ENCODE measurements around the gene JUP.
"Not testable (repeated sequence)": the region's sequence is repeated elsewhere in the genome, so short reads cannot be mapped to it uniquely, and the experiment has no call there.

JUP gene

DNA sequence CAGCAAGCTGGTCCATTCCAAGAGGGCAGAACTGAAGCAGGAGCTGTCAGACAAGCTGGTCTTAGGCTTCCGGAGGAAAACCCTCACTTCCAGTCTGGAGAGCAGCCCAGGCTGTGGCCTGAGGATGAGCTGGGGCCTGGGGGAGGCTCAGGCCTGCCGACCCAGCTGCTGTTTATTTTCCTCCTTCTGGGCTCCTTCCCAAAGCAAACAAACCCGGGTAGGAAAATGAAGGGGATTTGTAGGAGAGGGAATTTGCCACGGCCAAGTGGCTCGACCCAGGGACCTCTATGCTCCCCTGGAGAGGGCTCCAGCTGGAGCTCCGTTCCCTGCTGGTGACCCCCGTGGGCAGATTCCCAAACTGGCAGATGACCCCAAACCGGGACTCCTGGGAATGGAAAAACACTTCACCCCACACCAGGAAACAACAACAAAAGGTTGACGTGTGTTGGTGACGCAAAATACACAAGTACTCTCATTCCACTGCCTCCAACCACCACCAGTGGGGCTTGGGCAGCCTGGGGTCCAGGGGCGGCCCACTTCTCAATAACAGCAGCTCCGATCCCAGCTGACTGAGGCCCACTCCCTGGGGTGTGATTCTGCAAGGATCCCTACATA is 8.8 kb downstream of the JUP start:
- no peak for DNase-seq

DNA sequence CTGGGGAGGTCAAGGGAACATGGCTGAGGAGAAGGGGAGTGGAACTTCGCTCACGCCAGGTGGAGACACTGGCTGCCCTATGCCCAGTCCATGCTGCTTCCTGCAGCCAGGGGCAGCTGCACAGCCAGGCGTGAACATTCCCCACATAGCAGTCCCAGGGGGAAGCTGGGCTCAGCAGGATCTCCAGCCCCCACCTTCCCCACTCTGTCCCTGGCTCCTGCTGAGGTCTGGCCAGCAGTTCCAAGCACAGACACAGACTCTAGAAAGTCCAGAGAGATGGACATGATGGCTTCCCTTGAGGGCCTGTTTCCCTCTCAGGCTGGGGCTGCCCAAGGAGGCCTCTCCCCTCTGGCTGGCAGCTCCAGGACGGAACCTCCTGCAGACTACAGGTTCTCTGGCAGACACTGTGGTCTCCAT is 9.3 kb downstream of the JUP start:
- DNase-seq = no peak

DNA sequence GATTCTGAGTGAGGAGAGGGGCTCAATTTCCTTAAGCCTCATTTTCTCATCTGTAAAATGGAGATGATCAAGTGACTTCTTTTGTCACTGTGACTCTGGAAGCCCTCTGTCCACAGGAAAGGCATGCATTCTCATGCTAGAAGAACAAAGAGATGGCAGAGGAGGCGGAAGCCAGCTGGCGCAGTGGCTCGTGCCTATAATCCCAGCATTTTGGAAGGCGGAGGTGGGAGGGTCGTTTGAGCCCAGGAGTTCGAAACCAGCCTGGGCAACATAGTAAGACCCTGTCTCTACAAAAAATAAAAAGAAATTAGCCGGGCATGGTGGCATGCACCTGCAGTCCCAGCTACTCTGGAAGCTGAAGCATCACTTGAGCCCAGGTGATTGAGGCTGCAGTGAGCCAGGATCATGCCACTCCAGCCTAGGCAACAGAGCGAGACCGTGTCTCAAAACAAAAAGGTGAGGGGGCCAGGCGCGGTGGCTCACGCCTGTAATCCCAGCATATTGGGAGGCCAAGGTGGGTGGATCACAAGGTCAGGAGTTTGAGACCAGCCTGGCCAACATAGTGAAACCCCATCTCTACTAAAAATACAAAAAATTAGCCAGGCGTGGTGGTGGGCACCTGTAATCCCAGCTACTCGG is 10.1 kb downstream of the JUP start:
- not testable (repeated sequence) for DNase-seq

DNA sequence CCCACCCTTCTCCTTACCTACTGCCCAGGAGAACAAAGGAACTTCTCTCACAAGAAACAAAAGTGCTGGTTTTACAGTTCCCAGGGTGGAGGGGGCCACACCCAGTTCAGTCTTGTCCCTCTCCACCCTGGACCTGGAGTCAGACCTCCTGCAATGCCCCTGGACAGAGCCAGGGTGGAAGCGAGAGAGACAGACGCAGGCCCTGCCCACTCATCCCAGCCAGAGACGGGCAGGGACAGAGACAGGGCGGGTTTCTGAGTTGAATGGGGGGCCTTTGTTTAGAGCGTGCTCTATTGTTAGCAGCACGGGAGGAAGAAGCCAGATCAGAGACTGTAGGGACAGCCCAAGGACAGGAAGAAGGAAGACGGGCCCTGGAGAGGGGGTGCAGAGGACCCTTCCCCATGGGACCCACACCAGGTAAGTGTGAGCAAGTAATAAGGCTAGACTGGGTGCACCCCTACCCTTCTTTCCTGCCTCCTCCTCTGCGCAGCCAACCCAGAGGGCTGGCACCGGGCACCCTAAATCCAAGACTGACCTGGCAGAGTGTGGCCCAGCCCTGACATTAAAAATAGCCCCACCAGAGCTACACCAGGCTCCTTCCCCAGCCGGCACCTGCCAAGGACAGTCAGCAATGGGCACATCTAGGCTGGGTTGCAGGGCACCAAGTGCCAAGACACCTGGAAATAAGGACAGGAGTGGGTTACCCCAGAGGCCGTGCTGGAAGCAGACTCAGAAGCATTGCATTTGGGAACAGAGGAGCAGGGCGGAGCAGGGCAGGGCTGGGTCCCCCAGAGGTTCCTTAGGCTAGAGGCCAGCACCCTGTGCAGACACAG is 10.9 kb downstream of the JUP start:
- DNase-seq = no peak

DNA sequence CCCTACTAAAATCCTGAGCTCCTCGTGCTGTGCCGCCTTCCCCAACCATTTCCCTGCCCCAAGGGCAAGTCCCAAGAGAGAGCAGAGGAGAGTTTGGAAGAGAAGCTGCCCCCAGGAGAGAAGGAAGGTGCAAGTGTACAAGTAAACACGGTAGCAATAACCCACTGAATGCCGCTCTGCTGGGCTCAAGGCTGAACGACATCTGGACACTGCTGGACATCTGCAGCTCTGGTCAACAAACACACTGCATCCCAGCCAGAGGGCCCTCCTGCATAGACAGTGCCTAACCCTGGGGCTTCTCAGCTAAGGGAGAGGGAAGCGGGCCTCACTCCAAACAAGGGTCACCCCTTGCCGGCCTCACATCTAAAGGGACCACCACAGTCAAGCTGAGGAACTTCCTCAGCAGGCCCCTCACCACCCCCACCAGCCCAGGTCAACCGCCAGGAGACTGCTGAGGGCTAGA is 12.7 kb downstream of the JUP start:
- no peak for DNase-seq

DNA sequence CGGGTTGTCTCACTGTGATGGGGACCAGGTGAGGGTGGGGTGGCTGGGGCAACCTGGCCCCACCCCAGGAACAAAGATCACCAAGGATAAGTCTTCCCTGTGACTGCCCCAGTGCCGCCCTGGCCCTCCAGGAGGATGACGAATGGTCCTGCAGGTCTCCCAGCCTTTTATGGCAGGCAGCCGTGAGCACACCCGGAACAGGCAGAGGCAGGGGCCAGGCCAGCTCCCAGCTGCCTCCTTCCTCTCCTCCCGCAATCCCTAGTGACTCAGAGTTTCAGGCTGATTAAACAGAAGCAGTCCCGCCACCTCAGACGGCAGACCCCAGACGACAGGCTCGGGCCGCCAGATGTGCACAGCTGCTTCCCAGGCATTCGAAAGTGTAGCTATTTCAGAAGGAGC is 13.3 kb downstream of the JUP start:
- no peak for DNase-seq

DNA sequence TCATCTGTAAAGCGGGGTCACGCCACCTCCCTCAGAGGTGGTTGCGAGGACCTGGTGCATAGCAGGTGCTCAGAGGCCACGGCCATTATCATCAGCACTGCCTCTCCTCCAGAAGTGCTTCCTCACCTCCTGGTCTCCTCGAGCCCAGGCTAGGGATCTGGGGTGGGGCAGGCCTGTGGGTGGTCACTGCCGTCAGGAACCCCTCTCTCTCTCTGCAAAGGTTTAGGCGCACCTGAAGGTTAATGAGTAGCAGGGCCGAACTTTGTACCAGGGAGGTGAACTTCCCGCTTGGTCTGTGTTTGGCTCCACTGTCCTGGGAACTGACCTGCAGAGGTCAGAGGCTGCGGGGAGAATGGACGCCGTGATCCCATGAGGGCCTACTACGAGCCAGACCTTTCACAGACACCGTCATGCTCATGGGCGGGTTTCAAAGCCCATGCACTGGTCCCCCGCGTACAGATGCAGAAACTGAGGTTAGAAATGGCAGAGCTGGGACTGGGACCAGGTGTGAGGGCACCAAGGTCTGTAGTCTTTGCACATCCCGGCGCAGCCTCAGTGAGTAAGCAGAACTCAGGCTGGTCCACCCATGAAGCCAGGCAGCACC is 13.8 kb downstream of the JUP start:
- DNase-seq = no peak

DNA sequence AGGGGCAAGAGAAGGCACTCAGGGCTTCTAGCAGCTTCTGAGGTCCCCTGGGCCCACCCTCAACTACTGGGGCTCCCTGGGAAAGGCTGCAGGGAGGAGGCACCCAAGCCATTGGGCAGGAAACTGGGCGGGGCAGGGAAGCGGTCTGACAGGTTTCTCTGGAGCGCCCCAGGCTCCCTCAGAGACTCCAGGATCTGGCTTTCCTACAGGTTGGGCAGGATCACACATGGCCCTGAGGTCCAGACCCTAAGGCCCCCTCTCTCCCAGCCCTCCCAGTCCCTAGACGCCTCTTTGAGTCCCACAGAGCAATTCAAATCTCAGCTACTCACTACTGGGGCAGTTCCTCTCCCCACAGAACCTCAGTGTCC is 14.3 kb downstream of the JUP start:
- no peak for DNase-seq

DNA sequence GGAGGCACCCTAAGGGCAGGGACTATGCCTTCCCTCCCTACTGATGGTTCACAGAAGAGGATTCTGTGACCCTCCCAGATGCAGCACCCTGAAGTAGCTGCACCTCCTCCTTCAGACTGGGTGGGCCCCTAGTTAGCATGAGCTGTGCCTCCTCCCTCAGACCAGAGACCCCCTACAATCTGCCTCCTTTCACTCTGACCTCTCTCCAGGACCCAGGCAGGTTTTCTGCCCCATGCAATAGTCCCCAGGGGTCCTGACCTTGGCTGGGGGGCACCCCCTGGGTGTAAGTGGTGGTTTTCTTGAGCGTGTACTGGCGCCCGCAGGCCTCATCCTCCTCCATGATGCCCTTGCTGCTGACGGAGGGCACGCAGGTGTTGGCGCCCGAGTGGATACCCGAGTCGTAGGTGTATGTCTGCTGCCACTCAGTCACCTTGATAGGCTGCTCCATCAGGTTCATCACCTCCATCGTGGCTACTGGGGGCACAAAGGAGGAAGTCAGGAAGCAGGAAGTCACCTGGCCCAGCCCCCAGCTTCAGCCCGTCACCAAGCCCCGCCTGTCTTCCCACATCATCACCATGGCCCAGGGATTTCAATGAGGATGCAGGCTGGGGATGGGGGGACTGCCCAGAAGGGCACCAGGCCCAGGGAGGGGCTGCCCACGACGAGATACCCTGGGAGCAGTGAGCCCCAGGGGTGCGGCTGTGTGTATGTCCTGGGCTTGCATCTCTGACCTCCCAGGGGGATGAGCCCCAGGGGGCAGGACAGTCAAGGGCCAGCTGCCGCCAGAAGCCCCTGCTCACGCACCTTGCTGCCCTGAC is 14.9 kb downstream of the JUP start:
- DNase-seq = no peak

DNA sequence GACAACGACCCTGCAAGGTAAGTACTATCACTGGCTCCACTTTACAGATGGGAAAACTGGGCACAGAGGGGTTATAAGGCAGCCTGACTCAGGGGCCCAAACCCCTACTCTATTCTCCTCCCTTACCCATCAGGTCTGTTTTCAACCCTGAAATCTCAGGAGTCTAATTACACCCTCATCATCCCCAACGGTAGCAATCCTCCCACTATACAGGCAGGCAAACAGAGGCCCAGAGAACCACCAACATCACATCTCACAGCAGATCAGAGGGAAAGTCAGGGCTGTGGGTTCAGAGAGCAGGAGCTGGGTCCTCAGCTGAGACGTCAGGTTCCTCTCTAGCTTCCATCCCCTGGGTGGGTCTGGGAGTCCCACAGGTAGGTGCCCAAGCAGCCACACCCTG is 16.5 kb downstream of the JUP start:
- DNase-seq = no peak

DNA sequence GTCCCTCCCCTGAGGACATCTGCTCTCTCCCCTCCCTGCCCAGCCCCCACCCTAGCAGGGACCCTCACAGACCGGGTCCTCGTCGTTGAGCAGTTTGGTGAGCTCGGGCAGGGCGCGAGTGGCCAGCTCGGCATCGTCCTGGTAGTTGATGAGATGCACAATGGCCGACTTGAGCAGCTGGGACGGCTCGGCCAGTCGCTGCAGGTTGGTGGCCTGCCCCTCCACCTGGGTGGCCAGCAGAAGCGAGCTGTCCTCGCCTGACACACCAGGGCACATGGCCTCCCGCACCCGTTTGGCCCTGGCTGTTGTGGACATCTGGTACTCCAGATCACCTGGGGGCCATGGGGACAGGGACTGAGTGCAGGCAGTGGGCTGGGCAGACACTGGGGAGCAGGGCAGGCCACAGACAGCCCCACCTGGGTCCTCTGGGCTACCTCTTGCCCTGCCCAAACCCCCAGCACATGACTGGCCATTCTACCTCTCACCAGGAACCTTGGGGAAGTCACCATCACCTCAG is 17.1 kb downstream of the JUP start:
- DNase-seq = no peak

DNA sequence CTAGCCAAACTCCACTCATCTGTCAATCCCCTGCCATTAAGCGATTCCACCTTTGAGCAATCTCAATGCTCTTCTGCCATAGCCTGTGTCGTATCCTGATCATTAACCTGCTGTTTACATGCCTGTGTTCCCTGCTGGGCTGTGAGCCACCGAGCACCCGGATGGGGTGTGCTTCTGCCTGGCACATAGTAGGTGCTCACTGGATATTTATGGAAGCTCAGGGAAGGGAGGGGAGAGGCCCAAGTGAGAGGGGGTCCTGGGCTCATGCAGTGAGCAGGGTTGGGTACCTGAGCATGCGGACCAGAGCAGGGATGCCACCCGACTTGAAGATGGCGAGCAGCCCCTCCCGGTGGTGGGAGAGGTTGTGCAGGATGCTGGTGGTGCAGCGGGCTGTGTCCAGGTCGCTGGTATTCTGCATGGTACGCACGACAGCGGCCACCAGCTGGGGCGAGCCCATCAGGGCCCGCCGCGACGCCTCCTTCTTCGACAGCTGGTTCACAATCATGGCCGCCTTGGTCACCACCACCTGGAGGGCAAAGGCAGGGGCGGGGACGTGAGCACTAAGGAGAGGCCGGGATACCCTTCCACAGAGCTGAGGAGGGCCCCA is 17.7 kb downstream of the JUP start:
- no peak for DNase-seq

DNA sequence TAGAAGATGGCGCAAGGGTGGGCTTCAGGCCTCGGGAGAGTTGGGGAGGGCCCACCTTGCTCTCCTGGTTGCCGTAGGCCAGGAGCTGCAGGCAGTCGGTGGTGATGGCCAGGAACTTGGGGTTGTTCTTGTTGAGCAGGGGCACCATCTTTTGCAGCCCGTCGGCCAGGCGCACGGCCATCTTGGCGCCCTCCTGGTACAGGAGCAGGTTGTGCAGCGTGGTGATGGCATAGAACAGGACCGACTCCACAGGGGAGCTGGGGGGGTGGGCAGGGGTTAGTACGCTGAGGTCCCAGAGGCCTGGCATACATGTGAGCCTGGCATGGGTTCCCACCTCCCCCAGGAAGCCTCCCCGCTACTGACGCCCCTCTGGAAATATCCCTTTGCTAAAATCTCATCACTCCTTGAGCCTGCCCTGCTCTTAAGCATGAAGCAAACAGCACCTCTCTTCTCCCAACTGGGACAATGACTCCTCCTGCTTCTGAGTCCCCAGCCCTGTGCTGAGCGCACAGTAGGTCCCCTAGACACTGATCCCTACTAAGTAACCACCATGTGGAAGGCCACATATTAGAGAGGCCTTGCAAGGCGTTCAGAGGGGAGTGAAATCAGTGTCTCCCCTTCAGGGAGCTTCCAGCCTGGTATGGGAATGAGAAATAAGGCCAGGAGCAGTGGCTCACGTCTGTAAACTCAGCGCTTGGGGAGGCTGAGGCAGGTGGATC is 19.0 kb downstream of the JUP start:
- no peak for DNase-seq

DNA sequence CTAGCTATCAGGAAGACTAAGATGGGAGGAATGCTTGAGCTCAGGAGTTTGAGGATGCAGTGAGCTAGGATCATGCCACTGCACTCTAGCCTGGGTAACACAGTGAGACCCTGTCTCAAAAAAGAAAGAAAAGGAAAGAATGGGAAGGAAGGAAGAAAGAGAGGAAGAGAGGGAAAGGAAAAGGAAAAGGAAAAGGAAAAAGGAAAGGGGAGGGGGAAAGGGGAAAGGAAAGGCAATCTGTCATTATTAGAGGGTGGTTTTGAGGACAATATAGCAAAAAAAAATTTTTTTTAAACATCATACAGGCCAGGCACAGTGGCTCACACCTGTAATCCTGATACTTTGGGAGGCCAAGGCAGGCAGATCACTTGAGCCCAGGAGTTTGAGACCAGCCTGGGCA is 20.4 kb downstream of the JUP start:
- no peak for DNase-seq

DNA sequence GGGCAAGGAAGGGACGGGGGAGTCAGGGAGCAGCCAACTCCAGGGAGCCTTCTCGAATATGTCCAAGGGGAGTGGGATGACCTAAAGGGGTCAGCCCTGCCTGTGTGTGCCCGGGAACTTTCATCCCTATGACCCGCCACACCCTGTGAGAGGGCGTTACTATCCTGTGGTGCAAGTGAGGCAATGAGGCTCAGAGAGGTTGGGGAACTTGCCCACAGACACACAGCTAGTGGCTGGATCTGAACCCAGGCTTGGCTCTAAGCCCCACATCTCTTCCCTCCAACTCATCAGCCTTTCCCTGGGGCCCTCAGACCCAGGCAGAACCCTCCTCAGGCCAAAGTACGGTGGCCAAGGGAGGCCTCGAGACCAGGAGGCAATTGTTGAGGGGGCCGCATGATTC is 23.2 kb downstream of the JUP start:
- DNase-seq = no peak

DNA sequence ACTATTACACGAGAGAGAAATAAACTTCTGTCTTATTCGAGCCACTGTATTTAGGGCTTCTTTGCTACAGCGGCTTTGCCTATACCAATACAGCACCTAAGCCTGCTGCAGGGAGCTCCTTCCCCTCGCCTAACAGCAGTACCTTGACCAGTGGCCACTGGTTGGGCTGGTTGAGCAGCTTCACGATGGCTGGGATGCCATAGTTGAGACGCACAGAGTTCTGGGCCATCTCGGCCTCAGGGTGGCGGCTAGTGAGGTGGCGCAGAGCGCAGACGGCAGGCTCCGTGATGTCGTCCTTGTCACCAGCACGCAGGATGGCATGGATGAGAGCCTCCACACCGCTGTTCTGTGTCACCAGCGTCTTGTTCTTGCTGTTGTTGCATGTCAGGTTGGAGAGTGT is 23.7 kb downstream of the JUP start:
- no peak for DNase-seq

DNA sequence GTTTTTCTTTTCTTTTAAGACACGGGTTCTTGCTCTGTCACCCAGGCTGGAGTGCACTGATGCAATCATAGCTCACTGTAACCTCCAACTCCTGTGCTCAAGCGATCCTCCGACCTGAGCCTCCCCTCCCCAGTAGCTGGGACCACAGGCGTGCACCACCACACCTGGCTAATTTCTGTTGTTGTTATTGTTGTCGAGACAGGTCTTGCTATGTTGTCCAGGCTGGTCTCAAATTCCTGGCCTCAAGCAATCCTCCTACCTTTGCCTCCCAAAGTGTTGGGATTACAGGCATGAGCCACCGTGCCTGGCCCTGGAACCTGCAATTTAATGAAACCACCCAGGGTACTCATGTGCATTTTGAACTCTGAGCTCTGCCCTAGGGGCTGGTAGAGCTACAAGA is 24.1 kb downstream of the JUP start:
- DNase-seq = no peak

DNA sequence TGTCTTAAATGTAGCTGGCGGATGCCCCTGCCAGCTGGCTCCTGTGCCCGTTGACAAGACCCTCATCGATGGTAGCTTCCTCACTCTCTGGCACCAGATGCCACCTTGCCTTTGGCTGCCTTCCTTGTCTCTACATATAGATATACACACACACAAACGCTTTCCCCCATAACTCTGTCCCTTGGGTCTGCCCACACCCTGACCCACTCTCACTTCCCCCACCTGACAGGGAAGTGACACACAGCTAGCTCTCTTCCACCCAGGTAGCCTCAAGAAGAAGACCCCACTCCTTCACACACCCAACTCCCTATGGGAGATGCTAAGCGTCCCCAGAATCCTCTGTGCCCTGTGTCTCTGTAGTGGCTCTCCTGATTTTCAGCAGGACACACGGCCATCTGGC is 25.6 kb downstream of the JUP start:
- no peak for DNase-seq

DNA sequence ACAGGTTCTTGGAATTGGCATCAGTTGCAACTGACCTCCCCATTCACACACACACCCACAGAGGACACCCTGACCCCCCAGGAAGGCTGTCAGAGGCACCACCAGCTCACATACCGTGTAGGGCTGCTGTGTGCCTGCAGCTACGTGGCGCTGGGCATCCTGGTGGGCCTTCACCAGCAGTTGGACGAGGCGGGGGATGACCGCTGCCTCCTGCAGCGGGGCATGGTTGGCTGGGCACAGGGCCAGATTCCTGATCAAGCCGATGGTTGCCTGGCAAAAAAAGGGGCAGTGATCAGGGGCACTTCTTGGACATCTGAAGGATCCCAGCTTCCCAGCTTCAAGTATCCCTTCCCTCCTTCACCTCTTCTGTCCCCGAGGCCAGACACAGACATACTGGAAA is 27.9 kb downstream of the JUP start:
- no peak for DNase-seq

DNA sequence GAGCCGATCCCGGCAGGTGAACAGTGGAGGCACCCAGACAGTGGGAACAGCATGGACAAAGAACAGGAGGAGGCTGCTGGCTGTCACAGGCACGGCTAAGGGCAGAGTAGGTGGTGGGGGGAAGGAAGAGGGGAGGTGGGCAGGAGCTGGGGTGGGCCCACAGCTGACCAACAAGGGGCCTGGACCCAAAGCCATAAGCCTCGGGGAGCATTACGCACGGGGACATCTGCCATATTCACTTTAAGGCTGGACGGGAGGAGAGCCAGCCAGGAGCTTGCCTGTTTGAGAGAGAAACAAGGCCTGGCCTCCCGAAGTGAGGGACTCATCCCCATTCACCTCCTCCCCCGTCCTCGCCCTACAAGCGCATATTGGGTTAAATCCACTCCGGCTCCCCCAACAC is 32.4 kb downstream of the JUP start:
- DNase-seq = no peak

DNA sequence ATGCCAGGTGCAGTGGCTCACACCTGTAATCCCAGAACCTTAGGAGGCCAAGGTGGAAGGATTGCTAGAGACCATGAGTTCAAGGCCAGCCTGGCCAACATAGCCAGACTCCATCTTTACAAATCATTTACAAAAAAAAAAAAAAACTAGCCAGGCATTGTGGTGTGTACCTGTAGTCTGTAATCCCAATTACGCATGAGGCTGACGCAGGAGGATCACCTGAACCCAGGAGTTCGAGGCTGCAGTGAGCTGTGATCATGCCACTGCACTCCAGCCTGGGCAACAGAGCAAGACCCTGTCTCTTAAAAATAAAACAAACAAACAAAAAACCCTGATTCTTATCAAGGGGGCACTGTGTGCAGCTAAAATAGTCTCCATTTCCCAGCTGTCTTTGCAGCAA is 35.2 kb downstream of the JUP start:
- no peak for DNase-seq

DNA sequence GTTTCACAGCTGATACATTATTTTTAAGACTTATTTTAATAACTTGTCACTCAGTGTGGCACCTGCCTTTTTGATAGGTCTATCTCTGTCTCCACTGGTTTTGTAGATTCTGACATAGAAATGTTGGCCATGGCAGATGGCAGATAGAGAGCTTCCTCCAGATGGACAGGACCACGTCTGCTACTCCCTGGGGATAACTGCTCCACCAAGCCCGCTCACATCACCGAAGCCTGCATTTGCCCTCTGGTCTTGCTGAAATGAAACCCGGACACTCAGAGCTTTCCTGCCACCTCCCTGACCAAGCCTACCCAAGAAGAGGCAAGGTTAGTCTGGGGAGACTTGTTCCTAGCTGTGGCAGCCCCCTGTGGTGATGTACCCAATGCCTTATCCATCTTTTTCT is 35.6 kb downstream of the JUP start:
- no peak for DNase-seq

Measured in T-helper 1 cell (primary cell).